ENCODE data around the gene HS6ST2.

- no peak for TF ChIP-seq POLR2A (IDR thresholded peaks at IDR 0.05)
- TF ChIP-seq CTCF (IDR thresholded peaks at IDR 0.05): no peak
Measured at GRCh38 chrX:132662844-132663243, 295.6 kb downstream of the HS6ST2 start.
